HepG2 (cell line): ENCODE data around the gene TSPAN32. TPM values are rescaled to one million over a fixed set of nuclear protein-coding genes. Genes with fewer than 3 reads are reported as not detected.

Experiments
- AHR ChIP-seq: IDR thresholded peaks from 2 replicates; pipeline ENCODE4 v1.6.1; 2018; ENCODE audit warnings: missing genetic modification reagents, missing compliant biosample characterization
- ARID2 ChIP-seq: sonication (generic); formaldehyde crosslinking; IDR thresholded peaks from 2 replicates; pipeline ENCODE4 v1.8.1; 2022; ENCODE audit warnings: mild to moderate bottlenecking, missing genetic modification reagents, borderline replicate concordance
- ELF3 ChIP-seq: IDR thresholded peaks from 2 replicates; pipeline ENCODE4 v1.6.1; 2016; ENCODE audit warnings: missing genetic modification reagents, missing compliant biosample characterization
- FOXK2 ChIP-seq: fragments of 450-650 bp; IDR thresholded peaks from 2 replicates; pipeline ENCODE4 v1.6.1; 2016
- HNRNPH1 ChIP-seq: fragments of 200-400 bp; formaldehyde crosslinking; optimal IDR thresholded peaks from 2 replicates; pipeline ENCODE3; 2017; ENCODE audit warnings: mild to moderate bottlenecking, low read depth, low read length
- MEIS2 ChIP-seq: sonication (generic); formaldehyde crosslinking; IDR thresholded peaks from 2 replicates; pipeline ENCODE4 v1.9.0; 2021; ENCODE audit warnings: mild to moderate bottlenecking, missing genetic modification reagents
- NCOA2 ChIP-seq: sonication (generic); formaldehyde crosslinking; IDR thresholded peaks from 2 replicates; pipeline ENCODE4 v1.8.0; 2022; ENCODE audit warnings: inconsistent platforms
- NFE2L1 ChIP-seq: sonication (generic); formaldehyde crosslinking; IDR thresholded peaks from 2 replicates; pipeline ENCODE4 v1.4.0; 2020; ENCODE audit warnings: missing genetic modification reagents, mild to moderate bottlenecking, borderline replicate concordance
- NFKBIZ ChIP-seq: IDR thresholded peaks from 2 replicates; pipeline ENCODE4 v1.6.1; 2018; ENCODE audit warnings: missing genetic modification reagents, missing compliant biosample characterization
- RARA ChIP-seq: IDR thresholded peaks from 2 replicates; pipeline ENCODE4 v1.6.1; 2016; ENCODE audit warnings: missing genetic modification reagents, missing compliant biosample characterization
- RBM22 ChIP-seq: fragments of 200-400 bp; formaldehyde crosslinking; optimal IDR thresholded peaks from 2 replicates; pipeline ENCODE3; 2017; ENCODE audit warnings: mild to moderate bottlenecking, low read length, moderate library complexity
- SP2 ChIP-seq: sonication (generic); formaldehyde crosslinking; IDR thresholded peaks from 2 replicates; pipeline ENCODE4 v1.5.1; 2020; ENCODE audit warnings: mild to moderate bottlenecking, missing genetic modification reagents
- ZFP90 ChIP-seq: sonication (generic); formaldehyde crosslinking; IDR thresholded peaks from 2 replicates; pipeline ENCODE4 v1.8.0; 2022; ENCODE audit warnings: missing genetic modification reagents, mild to moderate bottlenecking, inconsistent platforms, borderline replicate concordance
- ZNF235 ChIP-seq: sonication (generic); formaldehyde crosslinking; IDR thresholded peaks from 2 replicates; pipeline ENCODE4 v1.8.1; 2023; ENCODE audit warnings: mild to moderate bottlenecking, missing genetic modification reagents, borderline replicate concordance
- ZNF331 ChIP-seq: sonication (generic); formaldehyde crosslinking; IDR thresholded peaks from 2 replicates; pipeline ENCODE4 v1.4.0; 2020; ENCODE audit warnings: missing genetic modification reagents
- ZNF343 ChIP-seq: sonication (generic); formaldehyde crosslinking; IDR thresholded peaks from 2 replicates; pipeline ENCODE4 v1.4.0; 2020; ENCODE audit warnings: mild to moderate bottlenecking, missing genetic modification reagents
- ZNF550 ChIP-seq: sonication (generic); formaldehyde crosslinking; IDR thresholded peaks from 2 replicates; pipeline ENCODE4 v1.4.0; 2020; ENCODE audit warnings: mild to moderate bottlenecking, missing genetic modification reagents, borderline replicate concordance
- ZNF720 ChIP-seq: sonication (generic); formaldehyde crosslinking; IDR thresholded peaks from 2 replicates; pipeline ENCODE4 v1.4.0; 2020; ENCODE audit warnings: missing genetic modification reagents
- ZNF782 ChIP-seq: sonication (generic); formaldehyde crosslinking; IDR thresholded peaks from 2 replicates; pipeline ENCODE4 v1.4.0; 2020; ENCODE audit warnings: missing genetic modification reagents, mild to moderate bottlenecking, borderline replicate concordance
- polyA plus RNA-seq, 8 experiments: library from polyadenylated mRNA; depleted of rRNA in 3 of 8; stranded (reverse) in 7 of 8; unstranded in 1 of 8; fragments of >200 nt; fragmentation: Illumina TruSeq in 4 of 8; extraction: Trizol in 4 of 8; gene quantifications; 2 replicates each; pipeline versions ENCODE4 v1.2.1 to v1.2.3, GENCODE V29; 2011 to 2016; ENCODE audit warnings: low read depth in 4 of 8, missing spikeins in 1 of 8, mixed read lengths in 1 of 8; ENCODE audit not compliant: insufficient read depth in 1 of 8
- total RNA-seq, 5 experiments: library from RNA; depleted of rRNA; stranded (reverse); fragments of >200 nt; fragmentation: Illumina TruSeq; extraction: Trizol; gene quantifications; 2 replicates each; pipeline ENCODE4 v1.2.3, GENCODE V29; 2016; ENCODE audit warnings: low read depth in 1 of 5
- TF ChIP-seq, protein P1 (sequence below): IDR thresholded peaks from 2 replicates; pipeline ENCODE4 v1.6.1; 2012; ENCODE audit warnings: low read depth, low read length, improper control_type of control experiment
- TF ChIP-seq, protein P2 (sequence below): sonication (generic); formaldehyde crosslinking; IDR thresholded peaks from 2 replicates; pipeline ENCODE4 v1.5.0; 2020; ENCODE audit warnings: mild to moderate bottlenecking, low read depth, missing genetic modification reagents, borderline replicate concordance
- TF ChIP-seq, protein P3 (sequence below): sonication (generic); formaldehyde crosslinking; IDR thresholded peaks from 2 replicates; pipeline ENCODE4 v1.8.0; 2022; ENCODE audit warnings: mild to moderate bottlenecking, missing genetic modification reagents, moderate library complexity
- TF ChIP-seq, protein P4 (sequence below): sonication (generic); formaldehyde crosslinking; IDR thresholded peaks from 2 replicates; pipeline ENCODE4 v1.8.1; 2023; ENCODE audit warnings: missing genetic modification reagents, mild to moderate bottlenecking, borderline replicate concordance
- TF ChIP-seq, protein P5 (sequence below): sonication (generic); formaldehyde crosslinking; IDR thresholded peaks from 2 replicates; pipeline ENCODE4 v1.5.1; 2020; ENCODE audit warnings: missing genetic modification reagents, mild to moderate bottlenecking, borderline replicate concordance
- TF ChIP-seq, protein P6 (sequence below): sonication (generic); formaldehyde crosslinking; IDR thresholded peaks from 2 replicates; pipeline ENCODE4 v1.5.0; 2020; ENCODE audit warnings: missing genetic modification reagents

The TSPAN32 gene
- total and polyA plus RNA-seq, 2 of the 13 experiments (the other 11 are each of a cell fraction or from before 2014, with no cell fraction given) = 0.09 to 0.70 TPM

DNA sequence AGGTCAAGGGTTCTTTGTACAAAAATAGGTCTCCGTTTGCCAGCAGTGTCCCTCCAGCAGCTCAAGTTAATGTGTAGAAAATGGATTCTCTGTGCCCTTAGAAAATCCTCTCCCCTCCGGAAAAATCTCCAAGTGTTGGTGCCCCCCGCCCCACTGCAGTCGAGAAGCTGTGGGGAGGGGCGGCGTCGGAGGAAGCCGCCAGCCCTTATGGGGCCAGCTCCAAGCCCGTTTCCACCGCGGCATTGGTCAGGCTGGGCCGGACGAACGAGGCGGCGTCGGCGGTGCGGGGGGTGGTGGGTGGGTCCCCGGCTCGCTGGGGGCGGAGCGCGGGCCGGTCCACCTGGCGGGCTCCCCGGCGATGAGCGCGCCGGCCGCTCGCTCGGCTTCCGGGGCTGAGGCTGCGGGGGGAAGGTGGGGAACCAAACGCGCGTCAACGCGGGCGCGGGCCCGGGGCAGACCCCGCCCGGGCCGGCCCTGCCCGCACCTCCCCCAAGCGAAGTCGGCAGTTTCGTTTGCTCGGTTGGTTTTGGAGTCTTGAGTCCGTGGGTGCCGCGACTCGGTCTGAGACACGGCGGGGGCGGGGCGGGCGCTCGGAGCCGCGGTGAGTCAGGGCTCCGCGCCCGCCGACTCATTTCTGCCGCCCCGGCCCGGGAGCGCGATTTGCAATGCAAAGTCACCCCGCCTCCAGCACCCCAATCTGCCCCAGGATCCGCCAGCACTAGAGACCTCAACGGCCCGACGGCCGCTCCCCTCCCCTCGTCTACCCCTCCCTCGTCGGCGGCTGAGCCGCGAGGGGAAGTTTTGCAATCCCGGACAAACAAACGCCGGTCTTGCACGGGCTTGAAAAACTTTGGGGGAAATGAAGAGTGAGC is 32.8 kb upstream of the TSPAN32 start (continued):
- no peak for TF ChIP-seq ARID2
- TF ChIP-seq ZNF720 (CRISPR knock-in tag) = no peak
- no peak for TF ChIP-seq SP2 (CRISPR knock-in tag)
- no peak for TF ChIP-seq RBM22
- TF ChIP-seq, protein P1, sequence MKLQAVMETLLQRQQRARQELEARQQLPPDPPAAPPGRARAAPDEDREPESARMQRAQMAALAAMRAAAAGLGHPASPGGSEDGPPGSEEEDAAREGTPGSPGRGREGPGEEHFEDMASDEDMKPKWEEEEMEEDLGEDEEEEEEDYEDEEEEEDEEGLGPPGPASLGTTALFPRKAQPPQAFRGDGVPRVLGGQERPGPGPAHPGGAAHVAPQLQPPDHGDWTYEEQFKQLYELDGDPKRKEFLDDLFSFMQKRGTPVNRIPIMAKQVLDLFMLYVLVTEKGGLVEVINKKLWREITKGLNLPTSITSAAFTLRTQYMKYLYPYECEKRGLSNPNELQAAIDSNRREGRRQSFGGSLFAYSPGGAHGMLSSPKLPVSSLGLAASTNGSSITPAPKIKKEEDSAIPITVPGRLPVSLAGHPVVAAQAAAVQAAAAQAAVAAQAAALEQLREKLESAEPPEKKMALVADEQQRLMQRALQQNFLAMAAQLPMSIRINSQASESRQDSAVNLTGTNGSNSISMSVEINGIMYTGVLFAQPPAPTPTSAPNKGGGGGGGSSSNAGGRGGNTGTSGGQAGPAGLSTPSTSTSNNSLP = no peak
- no peak for TF ChIP-seq NFKBIZ (CRISPR knock-in tag)
- peak; percentile 65; the same call in 1 of the 2 replicates for TF ChIP-seq ZNF331 (CRISPR knock-in tag)
- peak; percentile 57; the same call in 1 of the 2 replicates for TF ChIP-seq ELF3
- no peak; the same call in 1 of the 2 replicates for TF ChIP-seq ZNF782 (CRISPR knock-in tag)
- no peak for TF ChIP-seq MEIS2
- TF ChIP-seq AHR (CRISPR knock-in tag) = 0 out of 2 replicates have a peak, but pooled peaks have one; percentile 23
- no peak for TF ChIP-seq NFE2L1 (CRISPR knock-in tag)
- TF ChIP-seq ZNF343 (CRISPR knock-in tag) = no peak
- TF ChIP-seq, protein P2, sequence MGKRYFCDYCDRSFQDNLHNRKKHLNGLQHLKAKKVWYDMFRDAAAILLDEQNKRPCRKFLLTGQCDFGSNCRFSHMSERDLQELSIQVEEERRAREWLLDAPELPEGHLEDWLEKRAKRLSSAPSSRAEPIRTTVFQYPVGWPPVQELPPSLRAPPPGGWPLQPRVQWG (CRISPR knock-in tag) = no peak
- TF ChIP-seq, protein P3, sequence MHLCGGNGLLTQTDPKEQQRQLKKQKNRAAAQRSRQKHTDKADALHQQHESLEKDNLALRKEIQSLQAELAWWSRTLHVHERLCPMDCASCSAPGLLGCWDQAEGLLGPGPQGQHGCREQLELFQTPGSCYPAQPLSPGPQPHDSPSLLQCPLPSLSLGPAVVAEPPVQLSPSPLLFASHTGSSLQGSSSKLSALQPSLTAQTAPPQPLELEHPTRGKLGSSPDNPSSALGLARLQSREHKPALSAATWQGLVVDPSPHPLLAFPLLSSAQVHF (CRISPR knock-in tag) = 0 out of 2 replicates have a peak, but pooled peaks have one; percentile 27
- TF ChIP-seq ZNF235 (CRISPR knock-in tag) = no peak
- TF ChIP-seq NCOA2 = peak; percentile 56; the same call in 1 of the 2 replicates
- TF ChIP-seq HNRNPH1 = no peak
- no peak for TF ChIP-seq ZFP90
- TF ChIP-seq, protein P4, sequence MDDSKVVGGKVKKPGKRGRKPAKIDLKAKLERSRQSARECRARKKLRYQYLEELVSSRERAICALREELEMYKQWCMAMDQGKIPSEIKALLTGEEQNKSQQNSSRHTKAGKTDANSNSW (CRISPR knock-in tag) = 0 out of 2 replicates have a peak, but pooled peaks have one; percentile 64
- no peak for TF ChIP-seq ZNF550 (CRISPR knock-in tag)
- 0 out of 2 replicates have a peak, but pooled peaks have one; percentile 31 for TF ChIP-seq RARA (CRISPR knock-in tag)
- TF ChIP-seq, protein P5, sequence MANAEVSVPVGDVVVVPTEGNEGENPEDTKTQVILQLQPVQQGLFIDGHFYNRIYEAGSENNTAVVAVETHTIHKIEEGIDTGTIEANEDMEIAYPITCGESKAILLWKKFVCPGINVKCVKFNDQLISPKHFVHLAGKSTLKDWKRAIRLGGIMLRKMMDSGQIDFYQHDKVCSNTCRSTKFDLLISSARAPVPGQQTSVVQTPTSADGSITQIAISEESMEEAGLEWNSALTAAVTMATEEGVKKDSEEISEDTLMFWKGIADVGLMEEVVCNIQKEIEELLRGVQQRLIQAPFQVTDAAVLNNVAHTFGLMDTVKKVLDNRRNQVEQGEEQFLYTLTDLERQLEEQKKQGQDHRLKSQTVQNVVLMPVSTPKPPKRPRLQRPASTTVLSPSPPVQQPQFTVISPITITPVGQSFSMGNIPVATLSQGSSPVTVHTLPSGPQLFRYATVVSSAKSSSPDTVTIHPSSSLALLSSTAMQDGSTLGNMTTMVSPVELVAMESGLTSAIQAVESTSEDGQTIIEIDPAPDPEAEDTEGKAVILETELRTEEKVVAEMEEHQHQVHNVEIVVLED = no peak
- no peak for TF ChIP-seq FOXK2
- TF ChIP-seq, protein P6, sequence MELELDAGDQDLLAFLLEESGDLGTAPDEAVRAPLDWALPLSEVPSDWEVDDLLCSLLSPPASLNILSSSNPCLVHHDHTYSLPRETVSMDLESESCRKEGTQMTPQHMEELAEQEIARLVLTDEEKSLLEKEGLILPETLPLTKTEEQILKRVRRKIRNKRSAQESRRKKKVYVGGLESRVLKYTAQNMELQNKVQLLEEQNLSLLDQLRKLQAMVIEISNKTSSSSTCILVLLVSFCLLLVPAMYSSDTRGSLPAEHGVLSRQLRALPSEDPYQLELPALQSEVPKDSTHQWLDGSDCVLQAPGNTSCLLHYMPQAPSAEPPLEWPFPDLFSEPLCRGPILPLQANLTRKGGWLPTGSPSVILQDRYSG (CRISPR knock-in tag) = 0 out of 2 replicates have a peak, but pooled peaks have one; percentile 54
